Measurements from ENCODE around the gene ABL1.

ABL1 gene

GRCh38 chr9:130858739-130859705 is 24.0 kb downstream of the ABL1 start:
- Histone ChIP-seq H3K79me2 (ENCODE audit: low read length) (no peaks in the 10 kb centered on the region), H3K27me3 (replicated peaks; ENCODE audit: insufficient read depth, low read length) (no peaks in the 10 kb centered on the region), H3K36me3 (replicated peaks; ENCODE audit: insufficient read depth, low read length) (no peaks in the 10 kb centered on the region), H3F3A (ENCODE audit: insufficient read depth, low read length) (no peaks in the 10 kb centered on the region), H2AFZ (ENCODE audit: low read length) (no peak overlapping the region), H3K4me1 (ENCODE audit: low read length) (no peaks in the 10 kb centered on the region), H3K9me3 (replicated peaks; ENCODE audit: insufficient read depth, low read length) (no peaks in the 10 kb centered on the region), H3K4me3 (ENCODE audit: low read length) (no peak overlapping the region), H3K4me2 (ENCODE audit: low read depth, low read length) (no peak overlapping the region), H3K9ac (ENCODE audit: low read length) (no peak overlapping the region), H3K9me2 (replicated peaks; ENCODE audit: insufficient read depth, low read length) (no peaks in the 10 kb centered on the region), H3K27ac (ENCODE audit: low read length) (no peak overlapping the region), H4K20me1 (ENCODE audit: insufficient read depth, low read length) (no peaks in the 10 kb centered on the region)
- TF ChIP-seq CTCF (IDR thresholded peaks at IDR 0.05; ENCODE audit: low read length) (no peak), EZH2 (optimal IDR thresholded peaks at IDR 0.05; ENCODE audit: low read depth, low read length) (no peak), EZH2phosphoT487 (IDR thresholded peaks at IDR 0.05; ENCODE audit: low read length) (no peak)
- no peak for DNase-seq

- Histone ChIP-seq H2AFZ (ENCODE audit: low read length) (no peak overlapping the region), H3K9ac (ENCODE audit: low read length) (no peak overlapping the region), H3K9me3 (replicated peaks; ENCODE audit: insufficient read depth, low read length) (no peaks in the 10 kb centered on the region), H3K4me3 (ENCODE audit: low read length) (no peak overlapping the region), H3K79me2 (ENCODE audit: low read length) (no peaks in the 10 kb centered on the region), H3K4me1 (ENCODE audit: low read length) (no peaks in the 10 kb centered on the region), H3F3A (ENCODE audit: insufficient read depth, low read length) (no peaks in the 10 kb centered on the region), H3K27ac (ENCODE audit: low read length) (no peak overlapping the region), H3K4me2 (ENCODE audit: low read depth, low read length) (no peak overlapping the region), H3K36me3 (replicated peaks; ENCODE audit: insufficient read depth, low read length) (no peaks in the 10 kb centered on the region), H4K20me1 (ENCODE audit: insufficient read depth, low read length) (no peaks in the 10 kb centered on the region), H3K27me3 (replicated peaks; ENCODE audit: insufficient read depth, low read length) (no peaks in the 10 kb centered on the region), H3K9me2 (replicated peaks; ENCODE audit: insufficient read depth, low read length) (no peaks in the 10 kb centered on the region)
- no peak for TF ChIP-seq EZH2 (optimal IDR thresholded peaks at IDR 0.05; ENCODE audit: low read depth, low read length)
- TF ChIP-seq EZH2phosphoT487 (IDR thresholded peaks at IDR 0.05; ENCODE audit: low read length): no peak
- no peak for TF ChIP-seq CTCF (IDR thresholded peaks at IDR 0.05; ENCODE audit: low read length)
- DNase-seq: no peak
These were observed 25.6 kb downstream of the ABL1 start for GRCh38 chr9:130860458-130861316.

- TF ChIP-seq EZH2 (optimal IDR thresholded peaks at IDR 0.05; ENCODE audit: low read depth, low read length) (no peak), CTCF (IDR thresholded peaks at IDR 0.05; ENCODE audit: low read length) (no peak), EZH2phosphoT487 (IDR thresholded peaks at IDR 0.05; ENCODE audit: low read length) (no peak)
- H3K79me2 ChIP-seq (ENCODE audit: low read length): no peaks in the 10 kb centered on the region
- H3K4me1 ChIP-seq (ENCODE audit: low read length): no peaks in the 10 kb centered on the region
- no peak overlapping the region for H3K4me2 ChIP-seq (ENCODE audit: low read depth, low read length)
- H3K9me3 ChIP-seq (replicated peaks; ENCODE audit: insufficient read depth, low read length): no peaks in the 10 kb centered on the region
- H3K36me3 ChIP-seq (replicated peaks; ENCODE audit: insufficient read depth, low read length): no peaks in the 10 kb centered on the region
- no peak overlapping the region for H3K9ac ChIP-seq (ENCODE audit: low read length)
- H3F3A ChIP-seq (ENCODE audit: insufficient read depth, low read length): no peaks in the 10 kb centered on the region
- no peak overlapping the region for H3K4me3 ChIP-seq (ENCODE audit: low read length)
- no peaks in the 10 kb centered on the region for H3K9me2 ChIP-seq (replicated peaks; ENCODE audit: insufficient read depth, low read length)
- H3K27me3 ChIP-seq (replicated peaks; ENCODE audit: insufficient read depth, low read length): no peaks in the 10 kb centered on the region
- H3K27ac ChIP-seq (ENCODE audit: low read length): no peak overlapping the region
- no peak overlapping the region for H2AFZ ChIP-seq (ENCODE audit: low read length)
- DNase-seq: no peak
- H4K20me1 ChIP-seq (ENCODE audit: insufficient read depth, low read length): no peaks in the 10 kb centered on the region
These were observed 26.5 kb downstream of the ABL1 start for GRCh38 chr9:130861372-130862180.
